Breast epithelium (tissue), 4 donors: ENCODE results near the gene TECPR1. TPM values are rescaled to one million over a fixed set of nuclear protein-coding genes. Genes with fewer than 3 reads are reported as not detected.

Source experiments
- DNase-seq, 2 donors: peaks; one replicate each; pipeline ENCODE4 v3.0.0-alpha.2; 2019; ENCODE audit warnings: low spot score in 2 of 2
- H3K27ac ChIP-seq, 2 donors: fragments of 200-600 bp; sonication (generic) in 1 of 2; one replicate each; pipeline ENCODE4 v1.5.1; 2016 to 2019; ENCODE audit warnings: mild to moderate bottlenecking in 1 of 2
- H3K27me3 ChIP-seq, 2 donors: fragments of 200-600 bp; sonication (generic) in 1 of 2; one replicate each; pipeline versions ENCODE4 v1.5.1 to v1.6.0; 2017 to 2019; ENCODE audit warnings: control low read depth in 1 of 2, mild to moderate bottlenecking in 1 of 2
- H3K36me3 ChIP-seq: fragments of 200-600 bp; one replicate; pipeline ENCODE4 v1.5.1; 2019
- H3K4me1 ChIP-seq, 2 donors: fragments of 200-600 bp; sonication (generic); one replicate each; pipeline ENCODE4 v1.5.1; 2016 to 2019; ENCODE audit warnings: control low read depth in 1 of 2
- H3K4me3 ChIP-seq, 3 donors: fragments of 200-600 bp; sonication (generic); 1 replicate in 2 of 3; 2 replicates in 1 of 3; pipeline ENCODE4 v1.5.1; 2016 to 2019; ENCODE audit warnings: mild to moderate bottlenecking in 3 of 3, moderate library complexity in 2 of 3
- H3K9me3 ChIP-seq, 2 donors: fragments of 200-600 bp; sonication (generic) in 1 of 2; one replicate each; pipeline ENCODE4 v1.5.1; 2016 to 2019; ENCODE audit warnings: control low read depth in 1 of 2
- POLR2A ChIP-seq: fragments of 450-650 bp; IDR thresholded peaks from one replicate; pipeline ENCODE4 v1.6.1; 2016; ENCODE audit warnings: antibody characterized with exemption, mild to moderate bottlenecking, moderate library complexity
- POLR2AphosphoS5 ChIP-seq, 3 donors: sonication (generic); formaldehyde crosslinking; IDR thresholded peaks; one replicate each; pipeline ENCODE4 v1.6.1; 2017; ENCODE audit warnings: antibody characterized with exemption in 3 of 3
- intact Hi-C: fragments of 100-400 bp; cut with DNase I; formaldehyde crosslinking; loops from one replicate; pipeline ENCODE4 v1.15.1; 2023; ENCODE audit warnings: low total_unique reads
- total RNA-seq, 3 donors: library from RNA; depleted of rRNA; stranded (reverse); fragments of >200 nt; gene quantifications; one replicate each; pipeline ENCODE4 v1.1.0, GENCODE V29; 2016
- TF ChIP-seq, protein P1 (sequence below), 3 donors: fragments of 450-650 bp; IDR thresholded peaks; one replicate each; pipeline ENCODE4 v1.5.1; 2016 to 2017; ENCODE audit warnings: antibody characterized with exemption in 3 of 3, mild to moderate bottlenecking in 3 of 3, moderate library complexity in 3 of 3

Gene TECPR1
- total RNA-seq, 3 donors from 2014 or later = 14.7 to 29.7 (median 28.8) TPM

DNA sequence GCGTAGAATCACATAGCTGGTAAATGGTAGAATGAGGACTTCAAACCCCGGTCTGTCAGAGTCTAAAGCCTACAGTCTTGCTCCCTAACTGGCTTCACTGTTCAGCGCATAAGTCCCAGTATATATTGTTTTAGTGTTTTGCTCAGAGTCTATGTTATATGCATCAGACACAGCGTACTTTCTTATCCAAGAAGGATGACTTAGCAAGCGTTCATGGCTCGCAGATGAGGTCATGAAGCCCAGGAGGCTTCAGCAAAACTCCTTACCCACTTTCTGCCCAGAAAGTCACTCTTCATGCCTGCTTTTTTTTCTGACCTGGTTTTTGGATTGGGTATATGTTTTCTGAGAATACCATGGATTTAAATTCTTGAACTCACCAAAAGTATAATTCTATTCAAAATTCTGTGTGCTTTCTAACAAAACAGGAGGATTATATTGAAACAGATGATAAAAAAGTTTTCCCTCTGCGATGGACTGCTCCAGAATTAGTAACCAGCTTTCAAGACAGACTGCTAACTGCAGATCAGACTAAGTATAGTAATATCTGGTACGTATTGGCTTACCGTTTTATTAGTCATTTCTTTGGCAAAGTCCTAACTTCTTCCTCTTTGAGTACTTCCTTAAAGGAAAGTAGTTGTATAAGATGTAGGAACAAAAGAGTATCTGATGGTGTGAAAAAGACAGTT lies 65.4 kb downstream of the TECPR1 start:
- no peaks in the 10 kb centered on the region for H3K27me3 ChIP-seq
- TF ChIP-seq, protein P1, sequence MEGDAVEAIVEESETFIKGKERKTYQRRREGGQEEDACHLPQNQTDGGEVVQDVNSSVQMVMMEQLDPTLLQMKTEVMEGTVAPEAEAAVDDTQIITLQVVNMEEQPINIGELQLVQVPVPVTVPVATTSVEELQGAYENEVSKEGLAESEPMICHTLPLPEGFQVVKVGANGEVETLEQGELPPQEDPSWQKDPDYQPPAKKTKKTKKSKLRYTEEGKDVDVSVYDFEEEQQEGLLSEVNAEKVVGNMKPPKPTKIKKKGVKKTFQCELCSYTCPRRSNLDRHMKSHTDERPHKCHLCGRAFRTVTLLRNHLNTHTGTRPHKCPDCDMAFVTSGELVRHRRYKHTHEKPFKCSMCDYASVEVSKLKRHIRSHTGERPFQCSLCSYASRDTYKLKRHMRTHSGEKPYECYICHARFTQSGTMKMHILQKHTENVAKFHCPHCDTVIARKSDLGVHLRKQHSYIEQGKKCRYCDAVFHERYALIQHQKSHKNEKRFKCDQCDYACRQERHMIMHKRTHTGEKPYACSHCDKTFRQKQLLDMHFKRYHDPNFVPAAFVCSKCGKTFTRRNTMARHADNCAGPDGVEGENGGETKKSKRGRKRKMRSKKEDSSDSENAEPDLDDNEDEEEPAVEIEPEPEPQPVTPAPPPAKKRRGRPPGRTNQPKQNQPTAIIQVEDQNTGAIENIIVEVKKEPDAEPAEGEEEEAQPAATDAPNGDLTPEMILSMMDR (IDR thresholded peaks at IDR 0.05) = no peak
- TF ChIP-seq POLR2A (no peak), POLR2AphosphoS5 (IDR thresholded peaks at IDR 0.05) (no peak)
- no peak overlapping the region for H3K4me3 ChIP-seq
- no peak overlapping the region for H3K27ac ChIP-seq
- no peaks in the 10 kb centered on the region for H3K9me3 ChIP-seq
- H3K36me3 ChIP-seq = peaks cover under 1% of the 10 kb centered on the region
- intact Hi-C loops = no loop called here
- no peak for DNase-seq
- no peaks in the 10 kb centered on the region for H3K4me1 ChIP-seq

DNA sequence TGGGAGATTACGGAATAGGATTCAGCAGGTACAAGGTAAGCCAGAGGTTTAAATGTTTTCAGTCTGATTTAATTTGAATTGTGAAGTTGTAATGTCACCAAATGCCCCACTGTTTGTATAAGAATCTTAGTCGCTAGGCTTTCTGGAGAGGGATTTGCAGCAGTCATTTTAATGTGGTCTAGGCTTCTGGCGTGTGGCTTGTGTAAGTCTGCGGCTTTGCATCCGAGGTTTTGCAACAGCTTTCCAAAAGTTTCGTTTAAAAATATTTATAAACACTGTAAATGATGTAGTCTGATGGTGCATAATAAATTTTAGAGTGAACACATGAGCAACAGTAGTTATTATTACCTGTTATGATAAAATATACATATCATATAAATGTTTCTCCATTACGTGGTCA lies 66.9 kb downstream of the TECPR1 start:
- DNase-seq = no peak
- H3K27me3 ChIP-seq = no peaks in the 10 kb centered on the region
- H3K4me1 ChIP-seq = no peaks in the 10 kb centered on the region
- no peak overlapping the region for H3K4me3 ChIP-seq
- TF ChIP-seq POLR2A = no peak
- no peak for TF ChIP-seq POLR2AphosphoS5 (IDR thresholded peaks at IDR 0.05)
- TF ChIP-seq, protein P1 (IDR thresholded peaks at IDR 0.05) = no peak
- no peak overlapping the region for H3K27ac ChIP-seq
- no peaks in the 10 kb centered on the region for H3K9me3 ChIP-seq
- no peaks in the 10 kb centered on the region for H3K36me3 ChIP-seq
- intact Hi-C loops = no loop called here

DNA sequence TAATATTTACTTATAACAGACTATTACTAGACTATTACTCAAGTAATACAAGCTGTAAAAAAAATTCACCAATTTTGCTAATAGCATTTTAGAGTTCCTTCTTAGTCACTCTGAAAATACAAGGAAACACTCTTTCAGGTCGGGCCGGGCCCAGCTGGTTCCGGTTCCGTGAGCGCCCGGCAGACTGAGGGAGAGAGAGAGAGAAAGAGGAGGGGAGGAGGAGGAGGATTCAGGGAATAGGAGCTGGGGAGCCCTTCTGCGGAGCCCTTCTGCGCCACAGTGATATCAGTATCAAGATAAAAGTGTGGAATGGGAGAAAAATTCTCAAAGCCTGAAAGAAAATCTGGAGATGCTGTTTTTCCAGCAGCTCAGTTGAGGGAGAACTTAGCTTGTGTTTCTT lies 71.3 kb downstream of the TECPR1 start:
- H3K36me3 ChIP-seq = no peaks in the 10 kb centered on the region
- intact Hi-C loops = no loop called here
- no peak for DNase-seq
- no peak overlapping the region for H3K27ac ChIP-seq
- no peak overlapping the region for H3K4me3 ChIP-seq
- H3K9me3 ChIP-seq = no peaks in the 10 kb centered on the region
- TF ChIP-seq POLR2A (no peak), POLR2AphosphoS5 (IDR thresholded peaks at IDR 0.05) (no peak)
- TF ChIP-seq, protein P1 (IDR thresholded peaks at IDR 0.05) = no peak
- no peaks in the 10 kb centered on the region for H3K4me1 ChIP-seq
- H3K27me3 ChIP-seq = no peaks in the 10 kb centered on the region

DNA sequence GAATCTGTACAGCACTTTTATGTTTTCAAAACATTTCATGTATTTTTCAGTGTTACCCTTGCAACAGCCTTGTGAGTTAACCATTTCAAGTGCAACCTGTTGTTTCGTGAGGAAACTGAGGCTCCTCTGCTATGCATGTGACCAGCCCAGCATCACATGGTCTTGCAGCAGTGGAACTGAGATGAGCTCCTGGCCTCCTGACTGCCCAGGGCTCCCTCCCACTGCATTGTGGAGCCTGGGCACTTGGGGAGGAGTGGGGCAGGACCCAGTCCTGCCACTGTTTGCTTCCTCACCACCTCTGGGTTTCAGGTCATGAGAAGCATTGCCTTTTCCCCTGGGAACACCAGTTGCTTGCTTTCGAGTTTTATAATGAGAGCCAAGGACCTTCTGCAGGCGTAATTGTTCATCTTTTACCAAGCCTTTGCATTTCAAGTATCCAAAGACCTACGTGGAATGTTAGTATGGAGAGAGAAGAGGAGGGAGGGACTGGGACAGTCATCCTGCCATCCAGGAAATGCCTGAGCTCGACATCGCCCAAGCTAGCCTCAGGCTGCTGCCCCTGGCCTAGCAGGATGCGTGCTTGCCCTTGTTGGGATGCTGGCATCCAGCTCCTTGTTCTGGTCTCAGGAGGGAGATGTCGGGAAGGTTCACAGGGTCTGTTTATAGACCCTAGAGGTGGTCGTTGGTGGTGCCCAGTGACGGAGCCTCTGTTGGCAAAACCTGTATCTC lies 73.1 kb downstream of the TECPR1 start:
- Histone ChIP-seq H3K27ac (peak overlapping the region; percentile 20 to 85), H3K4me1 (no peaks in the 10 kb centered on the region), H3K4me3 (no peak overlapping the region), H3K27me3 (no peaks in the 10 kb centered on the region), H3K9me3 (no peaks in the 10 kb centered on the region), H3K36me3 (no peaks in the 10 kb centered on the region)
- intact Hi-C loops = no loop called here
- DNase-seq = peak in 1 of 2 donors; percentile 44
- TF ChIP-seq POLR2A (no peak), POLR2AphosphoS5 (IDR thresholded peaks at IDR 0.05) (no peak)
- TF ChIP-seq, protein P1 (IDR thresholded peaks at IDR 0.05) = no peak

DNA sequence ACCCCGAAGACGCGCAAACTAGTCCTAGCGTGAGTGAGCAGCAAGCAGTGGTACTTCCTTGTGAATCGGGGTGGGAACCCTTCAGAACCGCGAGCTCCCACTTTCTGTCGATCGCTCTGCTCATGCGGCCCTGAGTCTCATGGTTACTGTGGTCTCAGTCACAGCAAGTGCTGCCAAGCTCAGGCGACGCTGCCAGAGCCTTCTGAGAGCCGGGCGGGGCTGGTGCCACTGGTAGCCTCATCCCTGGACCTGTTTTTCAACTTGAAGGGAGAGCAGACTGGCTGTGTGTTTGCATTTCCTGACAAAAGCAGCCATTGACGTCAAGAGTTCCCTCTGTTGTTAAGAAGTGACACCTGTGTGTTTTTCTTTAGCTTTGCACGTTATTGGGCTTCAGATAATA lies 73.7 kb downstream of the TECPR1 start:
- no peaks in the 10 kb centered on the region for H3K36me3 ChIP-seq
- intact Hi-C loops = no loop called here
- no peaks in the 10 kb centered on the region for H3K9me3 ChIP-seq
- no peaks in the 10 kb centered on the region for H3K4me1 ChIP-seq
- H3K27me3 ChIP-seq = no peaks in the 10 kb centered on the region
- peak in 1 of 2 donors; percentile 89 for DNase-seq
- H3K27ac ChIP-seq = peak overlapping the region in 1 of 2 donors; percentile 85
- TF ChIP-seq, protein P1 (IDR thresholded peaks at IDR 0.05) = no peak
- no peak for TF ChIP-seq POLR2A
- TF ChIP-seq POLR2AphosphoS5 (IDR thresholded peaks at IDR 0.05) = peak in 1 of 3 donors; percentile 22
- H3K4me3 ChIP-seq = no peak overlapping the region
